Measurements from ENCODE around the gene ABCB8.

ABCB8 gene

GRCh38 chr7:151059367-151060112, 31.3 kb downstream of the ABCB8 start, which contains the start of gene SLC4A2:
Gene SLC4A2, plus strand, starts transcription at chr7:151059589. Its CDS starts 2,399 bp downstream, at chr7:151061988.
- peak; percentile 53 for DNase-seq

- DNase-seq = peak; percentile 53
These were observed 31.8 kb downstream of the ABCB8 start for GRCh38 chr7:151060113-151060415.

GRCh38 chr7:151060416-151061212, 32.4 kb downstream of the ABCB8 start:
- peak; percentile 51 for DNase-seq

- no peak for DNase-seq
These were observed 33.2 kb downstream of the ABCB8 start for GRCh38 chr7:151061213-151062110.

GRCh38 chr7:151062111-151062398, 33.8 kb downstream of the ABCB8 start:
- DNase-seq = no peak

- peak; percentile 86 for DNase-seq
These were observed 34.4 kb downstream of the ABCB8 start for GRCh38 chr7:151062399-151063211.

- DNase-seq = no peak
These were observed 34.9 kb downstream of the ABCB8 start for GRCh38 chr7:151063212-151063561.

- DNase-seq = no peak
These were observed 36.2 kb downstream of the ABCB8 start for GRCh38 chr7:151064454-151064853.

GRCh38 chr7:151064993-151065392, 36.7 kb downstream of the ABCB8 start:
- DNase-seq = no peak

- DNase-seq = no peak
These were observed 37.3 kb downstream of the ABCB8 start for GRCh38 chr7:151065516-151065915.

- no peak for DNase-seq
These were observed 38.2 kb downstream of the ABCB8 start for GRCh38 chr7:151066273-151066974.

GRCh38 chr7:151068069-151068773, 40.0 kb downstream of the ABCB8 start:
- DNase-seq = no peak

- no peak for DNase-seq
These were observed 41.8 kb downstream of the ABCB8 start for GRCh38 chr7:151069841-151070573.

GRCh38 chr7:151070574-151070960, 42.3 kb downstream of the ABCB8 start:
- no peak for DNase-seq

GRCh38 chr7:151071032-151071866, 43.0 kb downstream of the ABCB8 start:
- DNase-seq = no peak

- DNase-seq = no peak
These were observed 45.7 kb downstream of the ABCB8 start for GRCh38 chr7:151073990-151074389.

- DNase-seq = no peak
These were observed 46.8 kb downstream of the ABCB8 start for GRCh38 chr7:151074817-151075661.

GRCh38 chr7:151075662-151075971, 47.4 kb downstream of the ABCB8 start:
- no peak for DNase-seq

- no peak for DNase-seq
These were observed 47.8 kb downstream of the ABCB8 start for GRCh38 chr7:151075978-151076426.
